NCI-H82 treated with DMSO at 0.1 percent for 48 hours (cell line): ENCODE measurements around the gene NR4A1.

Experiments used
- DNase-seq: peaks from one replicate; lab custom pipeline; 2025; ENCODE audit not compliant: unreplicated experiment; lab: John Stamatoyannopoulos, UW

The NR4A1 gene

DNA sequence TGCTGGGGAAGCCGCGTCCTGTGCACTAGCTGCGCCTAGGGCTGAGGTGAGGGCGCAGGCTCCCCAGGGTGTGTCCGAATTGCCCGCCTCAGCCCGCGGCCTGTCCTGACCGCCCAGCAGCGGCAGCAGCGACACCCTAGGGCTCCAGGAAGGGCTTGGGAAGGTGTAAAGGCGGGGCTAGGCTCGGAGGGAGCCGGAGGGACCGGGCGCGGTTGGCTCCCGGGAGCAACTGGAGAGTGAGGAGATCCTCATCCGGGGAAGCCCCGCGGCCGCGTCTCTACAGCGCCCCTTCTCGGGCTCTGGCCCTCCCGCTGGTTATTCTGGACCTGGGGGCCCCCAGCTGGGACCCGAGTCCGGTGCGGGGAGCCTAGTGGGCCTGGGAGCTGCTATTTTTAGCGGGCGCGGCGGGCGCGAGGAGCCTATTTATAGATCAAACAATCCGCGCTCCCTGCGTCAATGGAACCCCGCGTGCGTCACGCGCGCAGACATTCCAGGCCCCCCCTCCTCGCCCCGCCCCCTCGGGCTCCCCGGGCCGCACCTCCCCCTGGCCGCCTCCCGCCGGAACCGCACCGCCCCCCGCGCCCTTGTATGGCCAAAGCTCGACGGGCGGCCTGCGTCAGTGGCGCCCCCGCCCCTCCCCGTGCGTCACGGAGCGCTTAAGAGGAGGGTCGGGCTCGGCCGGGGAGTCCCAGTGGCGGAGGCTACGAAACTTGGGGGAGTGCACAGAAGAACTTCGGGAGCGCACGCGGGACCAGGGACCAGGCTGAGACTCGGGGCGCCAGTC, at the start of gene NR4A1:
NR4A1 (plus strand) TSS at position 685 of the 784 bp plus-strand sequence. CDS start 2,887 bp downstream, outside the sequence.
- DNase-seq: peak; percentile 71

DNA sequence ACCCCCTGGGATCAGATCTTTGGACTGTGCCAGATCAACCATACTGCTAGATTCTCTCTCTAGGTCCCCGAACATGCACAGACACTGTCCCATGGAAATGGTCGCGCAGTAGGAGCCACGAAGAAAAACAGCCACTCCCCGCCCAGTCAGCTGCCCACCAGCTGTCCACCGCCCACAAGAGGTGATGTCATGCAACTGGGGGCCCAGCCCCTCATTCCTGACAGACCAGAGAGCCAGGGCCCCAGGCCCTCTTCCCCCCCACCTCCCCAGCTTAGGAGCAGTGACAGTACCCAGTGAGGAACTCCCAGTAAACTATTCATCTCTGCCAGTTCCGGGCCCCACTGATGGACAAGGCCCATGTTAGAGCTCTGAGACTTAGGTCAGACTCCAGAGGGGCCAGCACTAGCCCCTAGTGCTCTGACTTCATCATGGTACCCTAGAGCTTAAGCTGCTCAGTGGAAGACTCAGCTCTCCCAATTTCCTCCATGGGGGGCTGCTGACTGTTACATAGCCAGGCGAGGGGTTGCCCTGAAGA, 48.2 kb upstream of the NR4A1 start:
- DNase-seq: no peak

DNA sequence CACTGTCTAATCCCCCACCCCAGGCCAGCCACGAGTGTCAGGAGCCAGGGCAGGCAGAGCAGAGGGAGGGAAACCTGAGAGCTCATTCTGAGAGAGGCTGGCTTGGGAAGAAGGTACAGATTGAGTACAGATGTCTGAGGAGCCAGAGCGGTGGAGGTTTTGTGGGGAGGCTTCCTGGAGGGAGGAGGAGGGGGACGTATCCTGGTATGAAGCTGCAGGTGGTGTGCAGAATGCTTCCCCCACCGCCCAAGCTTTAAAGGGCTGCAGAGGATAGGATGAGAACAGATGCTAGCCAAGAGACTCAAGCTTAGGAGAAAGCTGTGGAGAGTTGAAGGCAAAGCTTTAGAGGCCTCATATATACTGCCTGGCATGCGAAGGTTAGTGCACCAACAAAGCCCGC, 47.7 kb upstream of the NR4A1 start:
- no peak for DNase-seq

DNA sequence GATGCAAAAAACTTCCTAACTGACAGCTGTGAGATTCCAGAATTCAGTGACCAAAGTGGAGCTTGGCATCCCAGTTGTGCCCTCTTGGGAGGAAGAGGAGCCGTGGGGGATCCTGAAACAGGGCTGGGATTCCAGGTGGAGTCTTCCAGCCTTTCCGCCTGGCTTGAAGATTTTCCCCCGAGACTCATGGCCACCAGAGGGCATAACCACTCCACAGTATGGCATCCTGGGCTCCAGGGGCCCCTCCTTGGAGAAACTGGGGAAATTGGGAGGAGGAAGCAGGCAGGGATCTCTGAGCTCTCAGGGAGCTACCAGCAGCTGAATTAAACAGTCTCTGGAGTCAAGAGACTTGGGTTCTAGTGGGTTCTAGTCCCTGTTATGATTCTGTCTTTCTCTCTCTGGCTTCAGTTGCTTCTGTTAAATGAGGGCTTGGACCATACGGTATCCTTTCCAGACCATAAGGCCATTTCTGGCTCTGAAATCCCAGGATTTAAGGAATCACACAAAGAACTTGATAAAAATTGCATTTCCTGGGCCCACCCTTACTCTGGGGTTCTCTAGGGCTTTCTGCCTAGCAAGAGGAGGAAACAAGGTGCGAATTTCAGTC, 47.1 kb upstream of the NR4A1 start:
- no peak for DNase-seq

DNA sequence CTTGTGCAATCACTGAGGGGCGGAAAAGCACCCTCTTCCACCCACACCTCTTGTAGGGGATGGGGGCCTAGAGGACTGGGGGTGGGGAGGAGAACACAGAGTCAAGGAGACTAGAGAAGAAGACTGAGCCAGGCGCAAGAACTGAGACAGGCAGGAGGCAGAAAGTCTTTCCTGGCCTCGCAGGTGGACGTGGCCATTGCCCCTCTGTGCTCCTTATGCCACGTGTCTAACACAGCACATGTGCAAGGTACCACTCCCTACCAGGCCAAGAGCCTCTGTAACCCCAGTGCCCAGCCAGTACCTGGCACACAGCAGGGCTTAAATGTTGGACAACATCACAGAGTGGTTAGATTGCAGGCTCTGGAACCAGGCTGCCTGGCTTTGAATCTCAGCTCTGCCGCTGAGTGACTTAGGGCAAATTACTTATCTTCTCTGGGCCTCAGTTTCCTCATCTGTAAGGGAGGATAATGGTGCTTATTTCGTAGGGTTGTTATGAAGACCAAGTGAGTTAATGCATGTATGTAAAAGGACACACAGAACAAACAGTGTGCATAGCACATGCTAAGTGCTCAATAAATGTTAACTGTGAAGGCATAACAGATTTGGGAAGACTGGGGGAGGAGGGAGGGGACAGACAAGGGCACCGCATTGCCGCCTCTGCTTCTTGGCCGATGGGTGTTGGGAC, 45.9 kb upstream of the NR4A1 start:
- no peak for DNase-seq

DNA sequence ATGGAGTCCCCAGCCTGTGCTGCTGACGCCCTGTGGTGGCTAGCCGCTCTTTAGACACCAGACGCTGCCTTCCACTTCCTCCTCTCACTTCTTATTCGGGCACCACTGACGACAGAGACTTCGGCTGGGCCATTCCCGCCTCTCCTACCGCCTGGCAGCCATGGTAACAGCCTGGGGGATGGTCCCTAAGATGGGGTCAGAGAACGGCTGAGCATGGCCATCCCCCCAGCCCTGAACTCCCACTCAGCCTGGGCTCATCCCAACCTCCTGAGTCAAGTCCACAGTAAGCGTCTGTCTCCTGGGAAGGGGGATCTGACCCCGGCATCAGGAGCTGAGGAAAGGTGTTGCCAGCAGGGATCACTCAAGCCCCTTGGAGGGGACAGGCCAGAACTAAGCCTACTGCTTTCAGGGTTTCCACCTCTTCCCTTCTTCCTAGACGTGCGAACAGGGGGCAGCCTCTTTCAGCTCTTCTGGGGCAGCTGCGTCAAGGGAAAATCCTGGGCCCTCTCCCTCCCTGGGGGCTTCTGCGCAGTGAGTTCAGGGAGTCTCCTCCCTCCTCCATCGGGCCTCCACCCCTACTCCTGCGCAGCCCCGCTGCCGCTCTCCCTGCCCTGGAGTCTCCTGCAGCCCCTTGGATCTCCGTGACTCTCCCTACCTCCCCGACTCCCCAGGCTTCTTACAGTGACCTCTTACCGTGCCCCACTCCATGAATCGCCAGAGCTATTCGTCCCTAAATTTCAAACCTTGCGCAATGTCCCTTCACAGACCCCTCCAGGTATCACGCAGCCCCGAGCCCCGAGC, 45.1 kb upstream of the NR4A1 start:
- DNase-seq: peak; percentile 29

DNA sequence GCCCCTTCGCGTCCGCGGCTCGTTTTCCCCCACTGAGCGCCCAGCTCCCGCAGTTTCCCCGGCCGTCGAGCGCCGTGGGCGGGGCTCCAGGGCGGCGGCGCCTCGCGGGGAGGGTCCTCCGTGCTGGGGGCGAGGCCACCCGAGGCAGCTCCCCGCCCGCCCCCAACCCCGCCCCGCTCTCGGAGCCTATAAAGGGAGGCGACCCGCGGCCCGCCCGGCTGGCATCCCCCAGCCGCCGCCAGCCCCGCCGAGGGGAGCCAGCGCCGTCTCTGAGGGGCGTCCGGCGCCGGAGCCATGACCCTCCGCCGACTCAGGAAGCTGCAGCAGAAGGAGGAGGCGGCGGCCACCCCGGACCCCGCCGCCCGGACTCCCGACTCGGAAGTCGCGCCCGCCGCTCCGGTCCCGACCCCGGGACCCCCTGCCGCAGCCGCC, 44.5 kb upstream of the NR4A1 start, which contains the start of gene TAMALIN:
TAMALIN (plus strand) TSS at position 221 of the 432 bp plus-strand sequence; CDS start at position 295, 74 bp downstream.
- peak; percentile 19 for DNase-seq

DNA sequence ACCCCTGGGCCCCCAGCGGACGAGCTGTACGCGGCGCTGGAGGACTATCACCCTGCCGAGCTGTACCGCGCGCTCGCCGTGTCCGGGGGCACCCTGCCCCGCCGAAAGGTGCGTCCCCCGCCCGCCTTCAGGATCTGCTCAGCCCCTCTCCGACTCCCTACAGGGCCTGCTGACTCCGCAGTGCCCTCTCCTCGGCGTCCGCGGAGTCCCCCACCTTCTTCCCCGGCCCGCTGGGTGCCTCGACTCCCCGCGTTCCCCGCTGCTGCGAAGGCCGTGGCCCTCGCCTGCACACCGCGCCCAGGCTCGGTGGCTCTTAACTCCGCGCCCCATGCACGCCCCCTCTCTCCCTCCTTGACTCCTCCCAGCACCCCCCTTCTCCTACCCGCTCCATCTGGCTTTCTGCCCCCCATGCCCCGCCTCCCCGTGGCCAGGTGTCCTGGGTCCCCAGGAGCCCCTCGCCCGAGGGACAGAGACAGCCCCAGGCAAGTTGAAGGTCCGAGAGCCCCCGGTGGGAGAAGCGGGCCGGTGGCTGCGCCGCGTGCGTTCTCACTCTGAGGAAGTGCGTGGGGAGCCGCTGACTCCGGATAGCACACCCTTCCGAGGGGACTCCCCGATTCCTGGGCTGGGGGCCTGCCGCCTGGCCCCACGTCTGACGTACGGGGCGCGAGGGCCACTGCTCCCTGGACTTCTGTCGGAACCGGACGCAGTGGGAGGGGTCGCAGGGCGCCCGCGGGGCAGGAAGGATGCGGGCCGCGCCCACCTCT, 43.9 kb upstream of the NR4A1 start:
- no peak for DNase-seq

DNA sequence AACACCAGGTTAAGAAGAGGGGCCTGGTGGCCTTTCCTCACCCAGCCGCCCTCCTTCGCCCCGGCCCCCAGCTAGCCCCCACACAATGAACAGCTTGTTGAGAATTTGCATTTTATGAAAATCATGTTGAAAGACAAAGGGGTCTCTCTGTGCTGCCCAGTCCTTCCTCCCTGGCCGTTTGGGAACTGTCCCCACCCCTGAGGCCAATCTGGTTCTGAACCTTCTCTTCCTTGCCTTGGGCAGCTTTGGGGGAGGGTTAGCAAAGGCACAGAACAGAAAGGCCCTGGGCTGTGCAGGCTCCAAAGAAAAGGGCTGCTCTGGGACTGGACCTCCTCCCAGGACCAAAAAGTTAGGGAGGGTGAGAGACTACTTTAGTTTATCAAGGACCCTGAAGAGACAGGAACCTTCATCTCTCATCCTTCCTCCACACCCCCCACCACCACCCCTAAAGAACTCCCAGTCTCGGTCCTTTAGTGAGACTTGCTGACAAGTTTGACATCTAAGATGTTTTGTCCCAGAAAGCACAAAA, 43.2 kb upstream of the NR4A1 start:
- DNase-seq: no peak

DNA sequence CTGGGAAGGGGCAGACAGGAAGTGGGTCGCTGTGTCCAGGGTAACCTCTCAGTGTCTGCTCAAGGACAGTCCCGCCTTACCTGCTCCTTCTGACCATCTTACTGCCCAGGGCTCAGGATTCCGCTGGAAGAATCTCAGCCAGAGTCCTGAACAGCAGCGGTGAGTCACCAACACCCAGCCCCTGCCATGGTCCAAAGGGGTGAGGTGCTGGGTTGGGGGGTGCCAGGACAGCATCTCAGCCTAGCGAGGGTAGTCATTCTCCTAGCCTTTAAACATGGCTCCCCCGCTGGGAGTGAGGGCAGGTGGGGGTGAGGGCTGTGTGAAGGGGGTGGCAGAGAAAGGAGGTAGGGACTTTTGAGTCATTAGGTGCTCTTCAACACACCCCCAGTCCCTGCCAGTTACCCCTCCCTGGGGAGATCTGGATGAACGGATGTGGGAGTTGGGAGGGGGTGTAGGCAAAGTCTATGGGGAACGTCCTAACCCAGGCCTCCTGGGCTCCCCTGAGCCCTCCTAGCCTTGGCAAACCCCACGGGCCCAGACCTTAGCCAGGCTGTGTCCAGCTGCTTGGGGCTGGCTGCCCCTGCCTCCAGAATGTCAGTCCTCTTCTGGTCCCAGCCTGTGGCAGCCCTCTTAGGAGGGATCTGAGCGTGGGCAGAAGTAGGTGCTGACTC, 42.0 kb upstream of the NR4A1 start:
- no peak for DNase-seq

DNA sequence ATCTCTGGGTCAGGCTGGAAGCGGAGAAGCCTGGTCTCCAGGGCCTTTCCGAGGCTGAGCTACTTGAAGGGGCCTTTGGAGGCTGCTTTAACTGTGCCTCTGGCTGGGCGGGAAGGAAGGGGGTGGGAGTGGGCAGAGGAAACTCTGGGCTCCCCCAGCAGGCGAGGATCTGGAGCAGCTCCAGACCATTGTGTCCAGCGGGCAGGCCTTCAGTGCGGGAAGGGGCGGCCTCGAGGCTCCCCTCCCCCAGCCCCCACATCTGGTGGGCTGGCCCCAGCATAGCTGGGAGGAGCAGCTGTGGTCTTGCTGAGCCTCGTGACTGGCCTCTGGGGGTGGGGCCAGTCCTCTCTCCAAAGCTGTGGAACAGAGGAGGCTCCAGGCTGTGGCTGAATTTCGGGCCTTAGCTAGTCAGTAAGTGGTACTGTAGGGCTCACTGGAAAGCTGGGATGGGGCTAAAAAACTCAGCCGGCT, 41.1 kb upstream of the NR4A1 start:
- peak; percentile 56 for DNase-seq

DNA sequence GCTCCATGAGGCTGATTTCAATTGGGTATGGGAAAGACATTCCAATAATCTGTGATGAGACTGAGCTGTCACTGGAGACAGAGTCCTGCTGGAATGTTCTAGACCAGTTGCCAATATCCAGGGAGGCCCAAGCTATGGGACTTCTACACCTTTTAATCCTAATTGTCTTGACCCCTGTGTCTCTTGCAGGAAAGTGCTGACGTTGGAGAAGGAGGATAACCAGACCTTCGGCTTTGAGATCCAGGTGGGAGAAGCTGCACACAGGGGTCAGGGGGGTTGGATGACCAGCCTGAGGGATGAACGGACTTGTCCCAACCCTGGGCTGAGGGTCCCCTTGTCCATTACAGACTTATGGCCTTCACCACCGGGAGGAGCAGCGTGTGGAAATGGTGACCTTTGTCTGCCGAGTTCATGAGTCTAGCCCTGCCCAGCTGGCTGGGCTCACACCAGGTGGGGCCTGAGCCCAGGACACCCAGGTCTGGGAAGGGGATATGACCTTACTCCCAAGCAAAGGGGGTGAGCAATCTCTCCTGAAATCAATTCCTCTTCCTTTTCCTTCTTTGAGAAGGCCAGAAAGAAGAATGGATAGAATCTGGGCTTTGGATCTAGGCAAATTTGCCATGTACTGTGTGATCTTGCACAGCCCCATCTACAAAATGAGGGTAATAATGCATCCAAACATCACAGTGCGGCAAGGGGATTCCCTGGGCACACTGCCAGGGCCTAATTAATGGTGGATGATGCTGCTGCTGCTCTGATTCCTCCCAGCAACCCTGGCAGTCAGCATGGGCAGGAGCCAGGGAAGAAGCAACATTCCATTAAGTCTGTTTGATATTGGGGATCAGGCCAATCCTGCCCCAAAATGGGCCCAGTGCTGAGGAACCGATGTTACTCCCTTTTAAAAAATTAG, 40.3 kb upstream of the NR4A1 start:
- DNase-seq: no peak

DNA sequence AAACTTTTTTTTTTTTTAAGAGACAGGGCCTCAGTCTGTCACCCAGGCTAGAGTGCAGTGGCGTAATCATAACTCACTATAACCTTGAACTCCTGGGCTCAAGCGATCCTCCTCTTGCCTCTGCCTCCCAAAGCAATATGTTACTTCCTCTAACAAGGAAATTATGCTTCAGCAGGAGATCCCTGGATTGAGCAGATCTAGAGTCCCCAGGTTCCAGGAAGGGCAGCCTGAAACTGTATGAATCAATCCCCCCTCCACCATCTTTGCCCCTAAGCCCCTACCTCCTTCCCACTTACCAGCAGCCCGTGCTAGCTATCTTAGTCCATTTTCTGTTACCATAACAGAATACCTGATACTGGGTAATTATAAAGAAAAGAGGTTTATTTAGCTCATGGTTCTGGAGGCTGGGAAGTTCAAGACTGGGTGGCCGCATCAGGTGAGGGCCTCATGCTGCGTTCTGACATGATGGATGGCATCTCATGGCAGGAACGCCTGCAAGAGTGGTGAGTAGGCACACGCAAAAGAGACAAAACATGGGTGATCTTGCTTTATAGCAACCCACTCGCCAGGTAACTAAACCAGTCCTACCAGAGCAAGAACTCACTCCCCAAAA, 39.5 kb upstream of the NR4A1 start:
- no peak for DNase-seq

DNA sequence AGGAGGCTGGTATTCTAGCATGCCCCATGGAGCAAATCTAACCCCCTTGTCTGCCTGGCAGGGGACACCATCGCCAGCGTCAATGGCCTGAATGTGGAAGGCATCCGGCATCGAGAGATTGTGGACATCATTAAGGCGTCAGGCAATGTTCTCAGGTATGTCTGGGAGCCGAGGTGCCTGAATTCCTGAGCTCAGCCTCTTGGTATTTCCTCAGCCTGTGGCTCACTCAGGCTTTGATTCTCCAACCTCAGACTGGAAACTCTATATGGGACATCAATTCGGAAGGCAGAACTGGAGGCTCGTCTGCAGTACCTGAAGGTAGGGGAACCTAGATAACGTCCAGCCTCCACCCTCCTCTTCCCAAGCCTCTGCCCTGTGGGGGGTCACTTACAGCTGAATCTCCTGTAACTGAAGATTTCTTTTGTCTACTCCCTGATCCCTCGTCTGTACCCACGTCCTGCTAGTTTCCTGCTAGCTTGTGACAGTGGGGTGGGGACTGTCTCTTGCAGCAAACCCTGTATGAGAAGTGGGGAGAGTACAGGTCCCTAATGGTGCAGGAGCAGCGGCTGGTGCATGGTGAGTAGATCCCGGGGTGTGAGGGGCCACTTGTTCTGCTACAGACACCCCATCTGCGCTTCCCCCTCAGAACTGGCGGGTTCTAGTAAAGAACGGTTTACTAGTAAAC, 37.5 kb upstream of the NR4A1 start:
- DNase-seq: no peak

DNA sequence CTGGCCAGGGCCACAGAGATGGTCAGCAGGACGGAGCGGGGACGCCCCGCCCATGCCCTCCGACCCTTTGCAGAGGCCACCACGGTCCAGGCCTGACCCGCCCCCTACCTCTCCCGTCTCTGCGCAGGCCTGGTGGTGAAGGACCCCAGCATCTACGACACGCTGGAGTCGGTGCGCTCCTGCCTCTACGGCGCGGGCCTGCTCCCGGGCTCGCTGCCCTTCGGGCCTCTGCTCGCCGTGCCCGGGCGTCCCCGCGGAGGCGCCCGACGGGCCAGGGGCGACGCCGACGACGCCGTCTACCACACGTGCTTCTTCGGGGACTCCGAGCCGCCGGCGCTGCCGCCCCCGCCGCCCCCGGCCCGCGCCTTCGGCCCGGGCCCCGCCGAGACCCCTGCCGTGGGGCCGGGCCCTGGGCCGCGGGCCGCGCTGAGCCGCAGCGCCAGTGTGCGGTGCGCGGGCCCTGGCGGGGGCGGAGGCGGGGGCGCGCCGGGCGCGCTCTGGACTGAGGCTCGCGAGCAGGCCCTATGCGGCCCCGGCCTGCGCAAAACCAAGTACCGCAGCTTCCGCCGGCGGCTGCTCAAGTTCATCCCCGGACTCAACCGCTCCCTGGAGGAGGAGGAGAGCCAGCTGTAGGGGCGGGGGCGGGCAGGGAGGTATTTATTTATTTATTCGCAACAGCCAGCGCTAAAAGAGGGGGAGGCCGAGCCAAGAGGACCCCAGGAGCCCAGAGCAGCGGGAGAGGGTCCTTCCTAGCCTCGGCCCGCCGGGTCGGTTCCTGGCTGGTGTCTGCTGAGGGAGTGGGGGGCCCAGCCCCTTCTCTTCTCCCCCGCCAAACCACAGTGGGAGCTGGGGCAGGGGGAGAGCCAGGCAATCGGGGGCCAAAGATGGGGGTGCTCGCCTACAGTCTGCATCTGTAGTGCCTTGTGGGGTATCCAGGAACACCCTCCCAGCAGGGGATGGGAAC, 36.4 kb upstream of the NR4A1 start:
- DNase-seq: no peak

DNA sequence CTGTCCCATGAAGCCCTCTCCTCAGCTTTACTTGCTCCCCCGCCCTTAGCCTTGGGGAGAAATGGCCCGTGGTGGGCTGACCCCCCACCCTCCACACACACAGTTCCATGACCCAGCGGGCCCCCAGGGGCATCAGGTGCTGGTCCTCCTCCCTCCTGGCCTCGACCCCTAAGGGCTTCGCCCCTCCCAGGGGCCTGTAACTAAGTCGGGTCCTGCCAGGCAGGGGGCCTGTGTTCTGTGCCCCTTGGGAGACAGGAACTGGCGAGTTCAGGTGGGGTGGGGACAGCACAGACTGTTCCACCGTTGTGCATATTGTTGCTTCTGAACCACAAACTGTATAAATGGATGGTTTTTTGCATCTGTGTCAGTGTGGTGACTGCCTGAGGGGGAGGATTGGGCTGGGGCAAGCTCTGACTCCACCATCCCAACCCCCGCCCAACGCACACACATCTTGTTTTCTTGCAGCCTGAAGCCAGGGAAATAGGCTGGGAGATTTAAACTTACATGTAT, 35.7 kb upstream of the NR4A1 start:
- no peak for DNase-seq
